Activated CD8-positive, alpha-beta T cell treated with anti-CD3 and anti-CD28 coated beads for 36 hours (primary cell): ENCODE measurements around the gene APCDD1. TPM values are rescaled to one million over a fixed set of nuclear protein-coding genes. Genes with fewer than 3 reads are reported as not detected.

Experiments
- ATAC-seq: fragments of 200-7000 bp; cut with Tn5 transposase; one replicate; pipeline ENCODE4 v1.10.0; 2021; ENCODE audit warnings: mild to moderate bottlenecking, moderate library complexity
- CTCF ChIA-PET: fragments of 350-600 bp; sonication (Branson Sonifier 250); formaldehyde crosslinking; loops from one replicate; lab custom pipeline; 2021; ENCODE audit warnings: antibody characterized with exemption; lab: Charles Lee
- POLR2A ChIA-PET: fragments of 350-600 bp; sonication (Branson Sonifier 250); formaldehyde crosslinking; loops from one replicate; lab custom pipeline; 2021; ENCODE audit warnings: antibody characterized with exemption; lab: Charles Lee
- DNase-seq: peaks from one replicate; pipeline ENCODE4 v3.0.0-alpha.2; 2020
- H3K27ac Mint-ChIP-seq: one replicate; pipeline ENCODE4 v1.8.0; 2021; ENCODE audit warnings: mild to moderate bottlenecking, mixed read lengths
- H3K27me3 Mint-ChIP-seq: one replicate; pipeline ENCODE4 v1.8.0; 2021; ENCODE audit warnings: mixed read lengths
- H3K36me3 Mint-ChIP-seq: one replicate; pipeline ENCODE4 v1.8.0; 2021; ENCODE audit warnings: low read depth, mixed read lengths
- H3K4me1 Mint-ChIP-seq: one replicate; pipeline ENCODE4 v1.8.0; 2021; ENCODE audit warnings: low read depth, mixed read lengths
- H3K4me3 Mint-ChIP-seq: one replicate; pipeline ENCODE4 v1.8.0; 2021; ENCODE audit warnings: mild to moderate bottlenecking, moderate library complexity, mixed read lengths
- H3K9me3 Mint-ChIP-seq: one replicate; pipeline ENCODE4 v1.8.0; 2021; ENCODE audit warnings: mixed read lengths
- CTCF ChIP-seq: fragments of 200-600 bp; IDR thresholded peaks from one replicate; pipeline ENCODE4 v1.8.0; 2022; ENCODE audit warnings: antibody characterized with exemption, mild to moderate bottlenecking
- intact Hi-C: fragments of 100-400 bp; cut with micrococcal nuclease; formaldehyde crosslinking; loops from one replicate; pipeline ENCODE4 v1.10.0; 2022
- total RNA-seq, 2 experiments: library from RNA; stranded (reverse); gene quantifications; one replicate each; pipeline ENCODE4 v1.2.3, GENCODE V29; 2021

The APCDD1 gene
- total RNA-seq, 2 experiments from 2014 or later: not detected

- CTCF ChIA-PET: no interaction called here
- H3K27me3 Mint-ChIP-seq: peaks cover 2% of the 10 kb centered on the region
- DNase-seq: no peak
- intact Hi-C loops: no loop called here
- H3K9me3 Mint-ChIP-seq: no peaks in the 10 kb centered on the region
- POLR2A ChIA-PET: interaction anchor here (0.6 kb wide), 1 partner anchor 38 kb away, joined by 3 read pairs; no protein-coding TSS in a partner anchor
- TF ChIP-seq CTCF: no peak
- no peak overlapping the region for H3K27ac Mint-ChIP-seq
- H3K4me1 Mint-ChIP-seq: no peaks in the 10 kb centered on the region
- no peak overlapping the region for H3K4me3 Mint-ChIP-seq
- no peaks in the 10 kb centered on the region for H3K36me3 Mint-ChIP-seq
- no peak for ATAC-seq
These were observed 10.0 kb upstream of the APCDD1 start for GRCh38 chr18:10444314-10445006.

GRCh38 chr18:10449396-10449795, 5.0 kb upstream of the APCDD1 start:
- ChIA-PET POLR2A (no interaction called here), CTCF (interaction anchor here (1.1 kb wide), 1 partner anchor 27 kb away, joined by 3 read pairs; no protein-coding TSS in a partner anchor)
- TF ChIP-seq CTCF: no peak
- DNase-seq: no peak
- no peak overlapping the region for H3K4me3 Mint-ChIP-seq
- no peak for ATAC-seq
- H3K27ac Mint-ChIP-seq: no peak overlapping the region
- no peaks in the 10 kb centered on the region for H3K36me3 Mint-ChIP-seq
- H3K27me3 Mint-ChIP-seq: peaks cover 30% of the 10 kb centered on the region
- no peaks in the 10 kb centered on the region for H3K4me1 Mint-ChIP-seq
- intact Hi-C loops: no loop called here
- no peaks in the 10 kb centered on the region for H3K9me3 Mint-ChIP-seq

- ChIA-PET POLR2A (no interaction called here), CTCF (no interaction called here)
- Mint-ChIP-seq H3K27ac (no peak overlapping the region), H3K9me3 (no peaks in the 10 kb centered on the region), H3K4me3 (no peak overlapping the region), H3K4me1 (peaks cover 4% of the 10 kb centered on the region), H3K36me3 (no peaks in the 10 kb centered on the region), H3K27me3 (peaks cover 35% of the 10 kb centered on the region)
- intact Hi-C loops: no loop called here
- DNase-seq: no peak
- TF ChIP-seq CTCF: no peak
- no peak for ATAC-seq
These were observed 3.4 kb upstream of the APCDD1 start for GRCh38 chr18:10450986-10451385.

GRCh38 chr18:10453261-10453805, 1.1 kb upstream of the APCDD1 start:
- no peak for TF ChIP-seq CTCF
- Mint-ChIP-seq H3K36me3 (no peaks in the 10 kb centered on the region), H3K9me3 (no peaks in the 10 kb centered on the region), H3K4me1 (peaks cover 4% of the 10 kb centered on the region), H3K27me3 (peaks cover 45% of the 10 kb centered on the region), H3K27ac (no peak overlapping the region), H3K4me3 (no peak overlapping the region)
- ChIA-PET CTCF (no interaction called here), POLR2A (no interaction called here)
- DNase-seq (no peak), ATAC-seq (no peak)
- intact Hi-C loops: no loop called here
